ENCODE data around the gene ICAM2. TPM values are rescaled to one million over a fixed set of nuclear protein-coding genes. Genes with fewer than 3 reads are reported as not detected.

ICAM2 gene
- total RNA-seq, 1 donor from 2014 or later, result 55.7 TPM

DNA sequence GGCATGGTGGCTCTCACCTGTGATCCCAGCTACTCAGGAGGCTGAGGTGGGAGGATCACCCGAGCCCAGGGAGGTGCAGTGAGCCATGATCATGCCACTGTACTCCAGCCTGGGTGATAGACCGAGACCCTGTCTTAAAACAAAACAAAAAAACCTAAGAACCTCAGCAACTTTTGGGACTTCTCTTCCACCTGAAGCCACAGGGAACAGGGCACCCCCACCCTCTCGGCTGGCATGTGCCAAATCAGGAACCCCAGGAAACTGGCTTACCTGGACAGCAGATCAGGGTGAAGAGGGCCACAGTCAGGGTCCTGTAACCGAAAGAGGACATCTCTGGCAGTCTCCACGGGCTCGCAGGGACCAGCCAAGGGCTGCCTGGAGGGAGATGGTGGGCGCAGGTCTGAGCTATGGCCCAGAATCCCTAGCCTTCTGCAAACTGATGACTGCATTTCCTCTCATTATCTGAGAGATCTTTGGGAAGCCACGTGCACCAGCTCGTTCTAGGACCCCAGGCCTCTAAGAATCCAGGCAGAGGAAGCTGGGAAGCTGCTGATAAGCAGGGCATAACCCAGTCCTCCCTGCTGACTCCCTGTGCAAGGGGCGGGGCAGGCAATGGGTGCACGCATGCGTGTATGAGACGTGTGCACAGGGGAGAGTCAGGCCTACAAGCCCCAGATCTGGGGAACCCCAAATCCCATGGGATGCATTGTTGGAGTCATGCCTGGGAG is 13.9 kb downstream of the ICAM2 start:
- Histone ChIP-seq H3K27ac (no peak overlapping the region), H3K9me3 (no peaks in the 10 kb centered on the region), H3K27me3 (no peaks in the 10 kb centered on the region), H3K4me1 (peaks cover 37% of the 10 kb centered on the region), H3K36me3 (no peaks in the 10 kb centered on the region), H3K4me3 (no peak overlapping the region)
- TF ChIP-seq, protein P1, sequence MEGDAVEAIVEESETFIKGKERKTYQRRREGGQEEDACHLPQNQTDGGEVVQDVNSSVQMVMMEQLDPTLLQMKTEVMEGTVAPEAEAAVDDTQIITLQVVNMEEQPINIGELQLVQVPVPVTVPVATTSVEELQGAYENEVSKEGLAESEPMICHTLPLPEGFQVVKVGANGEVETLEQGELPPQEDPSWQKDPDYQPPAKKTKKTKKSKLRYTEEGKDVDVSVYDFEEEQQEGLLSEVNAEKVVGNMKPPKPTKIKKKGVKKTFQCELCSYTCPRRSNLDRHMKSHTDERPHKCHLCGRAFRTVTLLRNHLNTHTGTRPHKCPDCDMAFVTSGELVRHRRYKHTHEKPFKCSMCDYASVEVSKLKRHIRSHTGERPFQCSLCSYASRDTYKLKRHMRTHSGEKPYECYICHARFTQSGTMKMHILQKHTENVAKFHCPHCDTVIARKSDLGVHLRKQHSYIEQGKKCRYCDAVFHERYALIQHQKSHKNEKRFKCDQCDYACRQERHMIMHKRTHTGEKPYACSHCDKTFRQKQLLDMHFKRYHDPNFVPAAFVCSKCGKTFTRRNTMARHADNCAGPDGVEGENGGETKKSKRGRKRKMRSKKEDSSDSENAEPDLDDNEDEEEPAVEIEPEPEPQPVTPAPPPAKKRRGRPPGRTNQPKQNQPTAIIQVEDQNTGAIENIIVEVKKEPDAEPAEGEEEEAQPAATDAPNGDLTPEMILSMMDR (IDR thresholded peaks at IDR 0.05), result no peak
- no peak for TF ChIP-seq POLR2A (IDR thresholded peaks at IDR 0.05)
- peak; percentile 61 to 65 for TF ChIP-seq POLR2AphosphoS5 (IDR thresholded peaks at IDR 0.05; ENCODE audit: insufficient read depth in 1 of 2, low read depth in 1 of 2)
- peak; percentile 67 to 84 for DNase-seq (ENCODE audit: extremely low spot score in 2 of 2)
- intact Hi-C loops (cut with DNase I), result no loop called here

DNA sequence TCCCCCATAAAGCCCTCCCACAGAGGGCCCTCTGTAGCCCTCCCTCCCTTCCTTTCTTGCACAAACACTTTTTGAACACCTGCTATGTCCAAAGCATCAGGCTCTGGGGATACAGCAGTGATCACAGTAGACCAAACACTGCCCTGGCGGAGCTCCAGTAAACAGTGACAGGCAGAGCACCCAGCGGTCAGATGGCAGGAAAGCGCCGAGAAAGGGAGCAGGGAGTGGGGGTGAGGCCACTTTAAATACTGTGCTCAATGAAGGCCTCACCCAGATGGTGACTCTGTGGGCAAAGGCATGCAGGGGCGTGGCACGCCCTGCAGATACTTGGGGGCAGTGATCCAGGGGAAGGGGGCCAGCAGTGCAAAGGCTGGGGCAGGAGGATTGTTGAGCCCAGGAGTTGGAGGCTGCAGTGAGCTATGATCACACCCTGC is 14.7 kb downstream of the ICAM2 start:
- no peaks in the 10 kb centered on the region for H3K9me3 ChIP-seq
- H3K27ac ChIP-seq, result no peak overlapping the region
- no peak overlapping the region for H3K4me3 ChIP-seq
- TF ChIP-seq POLR2AphosphoS5 (IDR thresholded peaks at IDR 0.05; ENCODE audit: insufficient read depth in 1 of 2, low read depth in 1 of 2) (no peak), POLR2A (IDR thresholded peaks at IDR 0.05) (no peak)
- TF ChIP-seq, protein P1 (IDR thresholded peaks at IDR 0.05), result no peak
- peak; percentile 56 to 77 for DNase-seq (ENCODE audit: extremely low spot score in 2 of 2)
- H3K4me1 ChIP-seq, result peaks cover 37% of the 10 kb centered on the region
- H3K27me3 ChIP-seq, result no peaks in the 10 kb centered on the region
- H3K36me3 ChIP-seq, result no peaks in the 10 kb centered on the region
- intact Hi-C loops (cut with DNase I), result no loop called here

GRCh38 chr17:64004903-64005733 is 15.3 kb downstream of the ICAM2 start:
- Histone ChIP-seq H3K4me1 (peaks cover 37% of the 10 kb centered on the region), H3K27me3 (no peaks in the 10 kb centered on the region), H3K27ac (no peak overlapping the region), H3K9me3 (no peaks in the 10 kb centered on the region), H3K36me3 (no peaks in the 10 kb centered on the region), H3K4me3 (no peak overlapping the region)
- TF ChIP-seq, protein P1 (IDR thresholded peaks at IDR 0.05), result no peak
- TF ChIP-seq POLR2A (IDR thresholded peaks at IDR 0.05) (no peak), POLR2AphosphoS5 (IDR thresholded peaks at IDR 0.05; ENCODE audit: insufficient read depth in 1 of 2, low read depth in 1 of 2) (no peak)
- DNase-seq (ENCODE audit: extremely low spot score in 2 of 2), result peak; percentile 71 to 74
- intact Hi-C loops (cut with DNase I), result no loop called here

- Histone ChIP-seq H3K9me3 (no peaks in the 10 kb centered on the region), H3K27ac (no peak overlapping the region), H3K27me3 (no peaks in the 10 kb centered on the region), H3K4me3 (no peak overlapping the region), H3K36me3 (no peaks in the 10 kb centered on the region), H3K4me1 (peaks cover 30% of the 10 kb centered on the region)
- intact Hi-C loops (cut with DNase I), result no loop called here
- DNase-seq (ENCODE audit: extremely low spot score in 2 of 2), result no peak
- TF ChIP-seq POLR2AphosphoS5 (IDR thresholded peaks at IDR 0.05; ENCODE audit: insufficient read depth in 1 of 2, low read depth in 1 of 2), result no peak
- TF ChIP-seq, protein P1 (IDR thresholded peaks at IDR 0.05), result no peak
- no peak for TF ChIP-seq POLR2A (IDR thresholded peaks at IDR 0.05)
Observed at GRCh38 chr17:64004218-64004770, 16.1 kb downstream of the ICAM2 start.

Data from vagina (tissue), 2 donors.